Measurements from ENCODE around the gene SPATA24.

DNA sequence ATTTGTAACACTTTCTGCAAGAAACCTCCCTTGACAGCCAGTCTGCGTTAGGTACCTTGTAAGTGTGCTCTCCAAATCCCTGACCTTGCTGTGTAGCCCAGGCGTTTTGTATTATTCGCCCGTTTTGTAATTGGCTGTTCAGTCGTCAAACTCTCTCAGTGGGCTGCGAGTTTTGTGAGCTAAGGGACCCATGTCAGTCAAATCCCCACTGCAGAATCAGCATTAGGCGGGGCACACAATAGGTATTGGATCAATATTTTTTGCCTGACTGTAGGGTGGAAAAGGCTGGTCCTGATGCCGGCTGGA lies 34.8 kb upstream of the SPATA24 start:
- TF ChIP-seq CTCF (IDR thresholded peaks at IDR 0.05) (no peak), POLR2A (IDR thresholded peaks at IDR 0.05) (no peak)
